Measurements from ENCODE around the gene ZFP92.

- TF ChIP-seq, protein P1, sequence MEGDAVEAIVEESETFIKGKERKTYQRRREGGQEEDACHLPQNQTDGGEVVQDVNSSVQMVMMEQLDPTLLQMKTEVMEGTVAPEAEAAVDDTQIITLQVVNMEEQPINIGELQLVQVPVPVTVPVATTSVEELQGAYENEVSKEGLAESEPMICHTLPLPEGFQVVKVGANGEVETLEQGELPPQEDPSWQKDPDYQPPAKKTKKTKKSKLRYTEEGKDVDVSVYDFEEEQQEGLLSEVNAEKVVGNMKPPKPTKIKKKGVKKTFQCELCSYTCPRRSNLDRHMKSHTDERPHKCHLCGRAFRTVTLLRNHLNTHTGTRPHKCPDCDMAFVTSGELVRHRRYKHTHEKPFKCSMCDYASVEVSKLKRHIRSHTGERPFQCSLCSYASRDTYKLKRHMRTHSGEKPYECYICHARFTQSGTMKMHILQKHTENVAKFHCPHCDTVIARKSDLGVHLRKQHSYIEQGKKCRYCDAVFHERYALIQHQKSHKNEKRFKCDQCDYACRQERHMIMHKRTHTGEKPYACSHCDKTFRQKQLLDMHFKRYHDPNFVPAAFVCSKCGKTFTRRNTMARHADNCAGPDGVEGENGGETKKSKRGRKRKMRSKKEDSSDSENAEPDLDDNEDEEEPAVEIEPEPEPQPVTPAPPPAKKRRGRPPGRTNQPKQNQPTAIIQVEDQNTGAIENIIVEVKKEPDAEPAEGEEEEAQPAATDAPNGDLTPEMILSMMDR (IDR thresholded peaks at IDR 0.05) = no peak
- TF ChIP-seq POLR2A (IDR thresholded peaks at IDR 0.05) = no peak
Measured at GRCh38 chrX:153382563-153383482, 28.4 kb upstream of the ZFP92 start.

Measured in lower leg skin (tissue), 3 donors.